H1 (cell line): Measurements from ENCODE around the gene PDZRN3. TPM values are rescaled to one million over a fixed set of nuclear protein-coding genes. Genes with fewer than 3 reads are reported as not detected.

ENCODE experiments used
- CTCF ChIA-PET: fragments of 300-600 bp; sonication (Branson Sonifier 250); formaldehyde crosslinking; loops from one replicate; lab custom pipeline; 2021; ENCODE audit not compliant: partially characterized antibody; lab: Charles Lee
- POLR2A ChIA-PET: fragments of 300-600 bp; sonication (Branson Sonifier 250); formaldehyde crosslinking; loops from one replicate; lab custom pipeline; 2021; ENCODE audit warnings: inconsistent platforms; ENCODE audit not compliant: partially characterized antibody; lab: Charles Lee
- DNase-seq, 2 experiments: peaks; one replicate each; pipeline versions ENCODE4 v3.0.0 to v3.0.0-alpha.2; 2010 to 2022; ENCODE audit warnings: low spot score in 2 of 2, low read depth in 1 of 2, mixed read lengths in 1 of 2
- FAIRE-seq: peaks from 2 replicates; lab custom pipeline; 2011; peaks lifted over from hg19 to GRCh38; lab: Jason Lieb, UNC
- H2AFZ ChIP-seq: 2 replicates; pipeline ENCODE4 v1.8.1; 2012; ENCODE audit warnings: low read length, inconsistent platforms
- H2AK5ac ChIP-seq: 2 replicates; pipeline ENCODE4 v1.6.1; 2013; ENCODE audit warnings: low read depth, low read length
- H2BK120ac ChIP-seq: replicated peaks from 2 replicates; pipeline ENCODE3; 2013; ENCODE audit warnings: low read depth, low read length, inconsistent platforms
- H2BK12ac ChIP-seq: 2 replicates; pipeline ENCODE4 v1.6.1; 2013; ENCODE audit warnings: low read depth, low read length
- H2BK15ac ChIP-seq: 2 replicates; pipeline ENCODE4 v1.6.1; 2013; ENCODE audit warnings: low read length
- H2BK20ac ChIP-seq: 2 replicates; pipeline ENCODE4 v1.6.1; 2013; ENCODE audit warnings: low read length
- H2BK5ac ChIP-seq: 2 replicates; pipeline ENCODE4 v1.6.1; 2013; ENCODE audit warnings: low read depth, low read length
- H3K14ac ChIP-seq: 2 replicates; pipeline ENCODE4 v1.6.1; 2013; ENCODE audit warnings: inconsistent platforms; ENCODE audit not compliant: insufficient read length
- H3K18ac ChIP-seq: 2 replicates; pipeline ENCODE4 v1.6.1; 2013; ENCODE audit warnings: low read length; ENCODE audit errors: extremely low read depth
- H3K23ac ChIP-seq: 2 replicates; pipeline ENCODE4 v1.6.1; 2013; ENCODE audit warnings: inconsistent platforms; ENCODE audit not compliant: insufficient read length
- H3K23me2 ChIP-seq: 2 replicates; pipeline ENCODE4 v1.6.1; 2013; ENCODE audit warnings: low read depth, low read length
- H3K27ac ChIP-seq: 2 replicates; pipeline ENCODE4 v1.6.1; 2011; ENCODE audit warnings: low read depth, low read length, inconsistent platforms
- H3K27me3 ChIP-seq, 4 experiments: replicated peaks in 1 of 4; 1 replicate in 1 of 4; 2 replicates in 3 of 4; pipeline versions ENCODE4 v1.6.1 to v1.8.1; 2011 to 2013; ENCODE audit warnings: low read length in 3 of 4, mild to moderate bottlenecking in 3 of 4, inconsistent platforms in 2 of 4, mixed read lengths in 2 of 4, moderate library complexity in 1 of 4; ENCODE audit not compliant: control insufficient read depth in 3 of 4, insufficient read depth in 3 of 4; ENCODE audit errors: extremely low read depth in 1 of 4
- H3K36me3 ChIP-seq, 4 experiments: 2 replicates each; pipeline versions ENCODE4 v1.6.1 to v1.8.1; 2011 to 2013; ENCODE audit warnings: mild to moderate bottlenecking in 4 of 4, low read length in 3 of 4, moderate library complexity in 2 of 4, control low read depth in 1 of 4, inconsistent platforms in 1 of 4; ENCODE audit not compliant: insufficient read depth in 4 of 4, control insufficient read depth in 2 of 4
- H3K4ac ChIP-seq: replicated peaks from 2 replicates; pipeline ENCODE3; 2013; ENCODE audit warnings: low read length, low read depth, mixed read lengths, inconsistent platforms; ENCODE audit not compliant: insufficient read length
- H3K4me1 ChIP-seq, 4 experiments: replicated peaks in 1 of 4; 1 replicate in 1 of 4; 2 replicates in 3 of 4; pipeline versions ENCODE4 v1.6.1 to v1.8.1; 2011 to 2013; ENCODE audit warnings: low read length in 3 of 4, inconsistent platforms in 2 of 4, mixed read lengths in 1 of 4; ENCODE audit not compliant: insufficient read depth in 4 of 4, control insufficient read depth in 3 of 4
- H3K4me2 ChIP-seq, 2 experiments: 2 replicates each; pipeline versions ENCODE4 v1.6.1 to v1.8.1; 2011 to 2013; ENCODE audit warnings: low read depth in 2 of 2, low read length in 2 of 2, control low read depth in 1 of 2, inconsistent platforms in 1 of 2, mild to moderate bottlenecking in 1 of 2; ENCODE audit not compliant: insufficient read depth in 1 of 2
- H3K4me3 ChIP-seq, 4 experiments: fragments of 200-600, 300-600 bp in 1 of 4; sonication (generic), shearing (Covaris generic), sonication (Bioruptor Twin) in 1 of 4; 2 replicates each; pipeline versions ENCODE4 v1.5.1 to v1.8.1; 2011 to 2016; ENCODE audit warnings: low read length in 4 of 4, low read depth in 3 of 4, control low read depth in 2 of 4, inconsistent platforms in 2 of 4, mild to moderate bottlenecking in 2 of 4, mixed read lengths in 1 of 4, moderate library complexity in 1 of 4; ENCODE audit not compliant: insufficient read depth in 2 of 4; ENCODE audit errors: extremely low read depth in 1 of 4
- H3K56ac ChIP-seq: replicated peaks from 2 replicates; pipeline ENCODE3; 2013; ENCODE audit warnings: low read depth, mild to moderate bottlenecking, mixed read lengths, low read length, inconsistent platforms; ENCODE audit not compliant: insufficient read length
- H3K79me1 ChIP-seq: 2 replicates; pipeline ENCODE4 v1.6.1; 2013; ENCODE audit warnings: low read depth, low read length, control low read depth
- H3K79me2 ChIP-seq, 2 experiments: 2 replicates each; pipeline versions ENCODE4 v1.6.1 to v1.8.1; 2012 to 2013; ENCODE audit warnings: low read length in 2 of 2, mild to moderate bottlenecking in 2 of 2, inconsistent platforms in 1 of 2; ENCODE audit not compliant: insufficient read depth in 2 of 2, control insufficient read depth in 1 of 2
- H3K9ac ChIP-seq, 4 experiments: replicated peaks in 1 of 4; 1 replicate in 1 of 4; 2 replicates in 3 of 4; pipeline versions ENCODE4 v1.6.1 to v1.8.1; 2011 to 2013; ENCODE audit warnings: low read depth in 3 of 4, low read length in 3 of 4, control low read depth in 2 of 4, mild to moderate bottlenecking in 2 of 4, moderate library complexity in 2 of 4, inconsistent platforms in 1 of 4; ENCODE audit errors: extremely low read depth in 1 of 4
- H3K9me3 ChIP-seq, 2 experiments: 2 replicates each; pipeline versions ENCODE4 v1.6.1 to v1.8.1; 2012 to 2013; ENCODE audit warnings: mild to moderate bottlenecking in 2 of 2, moderate library complexity in 2 of 2, control low read depth in 1 of 2, inconsistent platforms in 1 of 2, low read depth in 1 of 2, low read length in 1 of 2, mixed read lengths in 1 of 2; ENCODE audit not compliant: insufficient read depth in 2 of 2
- H4K20me1 ChIP-seq, 2 experiments: replicated peaks in 1 of 2; 2 replicates each; pipeline versions ENCODE3 to v1.8.1; 2011 to 2013; ENCODE audit warnings: inconsistent platforms in 2 of 2, low read length in 2 of 2, mild to moderate bottlenecking in 1 of 2; ENCODE audit not compliant: insufficient read depth in 2 of 2, control insufficient read depth in 1 of 2
- H4K5ac ChIP-seq: 2 replicates; pipeline ENCODE4 v1.6.1; 2013; ENCODE audit warnings: low read length, low read depth, mixed read lengths, inconsistent platforms; ENCODE audit not compliant: insufficient read length
- H4K8ac ChIP-seq: 2 replicates; pipeline ENCODE4 v1.8.0; 2013; ENCODE audit warnings: mild to moderate bottlenecking, moderate library complexity, low read length, inconsistent platforms; ENCODE audit not compliant: insufficient read depth; ENCODE audit errors: extremely low read depth
- H4K91ac ChIP-seq: replicated peaks from 2 replicates; pipeline ENCODE3; 2013; ENCODE audit warnings: low read length, mixed read lengths, inconsistent platforms; ENCODE audit not compliant: insufficient read length
- ASH2L ChIP-seq: fragments of 200-600, 300-600 bp; sonication (generic); IDR thresholded peaks from one replicate; pipeline ENCODE4 v1.7.1; 2017; ENCODE audit warnings: low read length
- BACH1 ChIP-seq: IDR thresholded peaks from 2 replicates; pipeline ENCODE4 v1.6.1; 2012; ENCODE audit warnings: low read length, improper control_type of control experiment
- E2F6 ChIP-seq: IDR thresholded peaks from 2 replicates; pipeline ENCODE4 v1.6.1; 2012; ENCODE audit warnings: inconsistent platforms
- EP300 ChIP-seq, 2 experiments: IDR thresholded peaks; 1 replicate in 1 of 2; 2 replicates in 1 of 2; pipeline ENCODE4 v1.6.1; 2011 to 2012; ENCODE audit warnings: low read depth in 2 of 2, low read length in 2 of 2, mild to moderate bottlenecking in 2 of 2, borderline replicate concordance in 1 of 2, inconsistent platforms in 1 of 2, moderate library complexity in 1 of 2
- JUN ChIP-seq: IDR thresholded peaks from 2 replicates; pipeline ENCODE4 v1.6.1; 2011; ENCODE audit warnings: low read depth, mild to moderate bottlenecking, improper control_type of control experiment, low read length
- MAFK ChIP-seq: IDR thresholded peaks from 2 replicates; pipeline ENCODE4 v1.6.1; 2012; ENCODE audit warnings: low read depth, mild to moderate bottlenecking, improper control_type of control experiment, low read length
- MAX ChIP-seq: IDR thresholded peaks from 2 replicates; pipeline ENCODE4 v1.6.1; 2012; ENCODE audit warnings: inconsistent platforms
- PHF8 ChIP-seq: fragments of 200-600 bp; sonication (generic); conservative IDR thresholded peaks from 2 replicates; pipeline ENCODE4 v1.7.1; 2012; ENCODE audit warnings: low read depth, mild to moderate bottlenecking, inconsistent platforms, low read length, moderate library complexity
- POLR2A ChIP-seq, 2 experiments: IDR thresholded peaks; 1 replicate in 1 of 2; 2 replicates in 1 of 2; pipeline ENCODE4 v1.6.1; 2011; ENCODE audit warnings: low read depth in 2 of 2, low read length in 2 of 2, mild to moderate bottlenecking in 2 of 2; ENCODE audit errors: control extremely low read depth in 1 of 2
- RXRA ChIP-seq: IDR thresholded peaks from 2 replicates; pipeline ENCODE4 v1.6.1; 2011; ENCODE audit warnings: low read depth, mild to moderate bottlenecking, low read length, moderate library complexity; ENCODE audit not compliant: insufficient read depth
- SIX5 ChIP-seq: IDR thresholded peaks from 2 replicates; pipeline ENCODE4 v1.6.1; 2011; ENCODE audit warnings: mild to moderate bottlenecking, low read depth, low read length
- SP4 ChIP-seq: IDR thresholded peaks from 2 replicates; pipeline ENCODE4 v1.6.1; 2012; ENCODE audit warnings: low read length, inconsistent platforms
- TAF1 ChIP-seq: IDR thresholded peaks from 2 replicates; pipeline ENCODE4 v1.6.1; 2011; ENCODE audit warnings: mild to moderate bottlenecking, low read depth, low read length
- WGBS, 2 experiments: shearing (Covaris generic) in 1 of 2; methylation state at CpG; one replicate each; pipeline versions ENCODE4 v1.1.6 to v1.1.7; 2013 to 2015; ENCODE audit warnings: low lambda C conversion rate in 2 of 2, mixed read lengths in 2 of 2, inconsistent platforms in 1 of 2, low coverage in 1 of 2, missing lambda C conversion rate in 1 of 2; ENCODE audit not compliant: insufficient replicate concordance in 2 of 2, insufficient coverage in 1 of 2, insufficient read length in 1 of 2; ENCODE audit errors: extremely low coverage in 1 of 2, missing lambda C conversion rate in 1 of 2; 5-methylcytosine and 5-hydroxymethylcytosine counted together
- polyA plus RNA-seq, 7 experiments: library from polyadenylated mRNA; depleted of rRNA in 3 of 7; stranded (reverse) in 5 of 7; unstranded in 2 of 7; fragments of >200 nt in 5 of 7; fragments of 200-250 nt in 2 of 7; gene quantifications; 1 replicate in 5 of 7; 2 replicates in 1 of 7; 4 replicates in 1 of 7; pipeline versions ENCODE4 v1.2.1 to v1.2.3, GENCODE V29; 2011 to 2013; ENCODE audit warnings: missing spikeins in 2 of 7, mixed read lengths in 2 of 7
- total RNA-seq: library from RNA; stranded (reverse); fragmentation: NEBNext Ultra II Directional; extraction: Animal tissue kit (Norgen Biotek cat#: 25700); gene quantifications from 2 replicates; pipeline ENCODE4 v1.2.1, GENCODE V29; 2021

Gene PDZRN3
- total and polyA plus RNA-seq, 2 of the 8 experiments (the other 6 are each of a cell fraction or from before 2014, with no cell fraction given) = 4.2 to 20.5 TPM

- ChIA-PET CTCF (interaction anchor here (1.0 kb wide), 1 partner anchor 177 kb away, joined by 3 read pairs; no protein-coding TSS in a partner anchor), POLR2A (no interaction called here)
- Histone ChIP-seq H4K5ac (no peak overlapping the region), H3K36me3 (no peaks in the 10 kb centered on the region), H4K8ac (no peak overlapping the region), H2AFZ (no peak overlapping the region), H2BK120ac (no peak overlapping the region), H2BK12ac (no peak overlapping the region), H3K23me2 (no peaks in the 10 kb centered on the region), H3K23ac (no peak overlapping the region), H3K79me1 (no peaks in the 10 kb centered on the region), H2BK15ac (no peak overlapping the region), H2BK20ac (no peak overlapping the region), H3K4me1 (peaks cover 0 to 4% (median 2%) of the 10 kb centered on the region in 4 experiments; a peak in 3 of 7 replicates), H2BK5ac (no peak overlapping the region), H3K27me3 (no peaks in the 10 kb centered on the region), H3K9ac (no peak overlapping the region), H3K79me2 (no peaks in the 10 kb centered on the region), H3K9me3 (no peaks in the 10 kb centered on the region), H3K4me2 (no peak overlapping the region), H3K4me3 (no peak overlapping the region), H4K20me1 (no peaks in the 10 kb centered on the region), H3K14ac (no peak overlapping the region), H3K56ac (no peak overlapping the region), H3K4ac (no peak overlapping the region), H2AK5ac (no peak overlapping the region), H4K91ac (no peak overlapping the region), H3K18ac (no peak overlapping the region), H3K27ac (no peak overlapping the region)
- no peak for DNase-seq
- FAIRE-seq = no peak
- TF ChIP-seq MAFK (no peak), PHF8 (no peak), JUN (no peak), ASH2L (no peak), SP4 (no peak), EP300 (IDR thresholded peaks at IDR 0.05; ENCODE audit: borderline replicate concordance in 1 of 2, low read depth in 2 of 2, low read length in 2 of 2) (no peak), TAF1 (no peak), RXRA (no peak), POLR2A (IDR thresholded peaks at IDR 0.05; ENCODE audit: control extremely low read depth in 1 of 2, low read depth in 2 of 2, low read length in 2 of 2) (no peak), MAX (no peak), E2F6 (no peak), BACH1 (no peak), SIX5 (no peak)
- 84% methylated on average over 4 of the region's 4 CpGs; no CpG with 5 or more reads in 1 of the 2 experiments for WGBS, 2 experiments
Measured at GRCh38 chr3:73504852-73505251, 119.9 kb downstream of the PDZRN3 start.
